ENCODE data around the gene COL28A1.
"Not testable (repeated sequence)": the region's sequence is repeated elsewhere in the genome, so short reads cannot be mapped to it uniquely, and the experiment has no call there.

The COL28A1 gene

GRCh38 chr7:7535691-7536090, at the start of gene COL28A1:
Gene COL28A1 (minus strand): TSS chr7:7535873. CDS start chr7:7532875, 2,998 bp downstream.
- no peak for DNase-seq

GRCh38 chr7:7584653-7585052, 49.0 kb upstream of the COL28A1 start:
- DNase-seq, result no peak

GRCh38 chr7:7583731-7584130, 48.1 kb upstream of the COL28A1 start:
- DNase-seq, result no peak

GRCh38 chr7:7582596-7582995, 46.9 kb upstream of the COL28A1 start:
- DNase-seq, result no peak

GRCh38 chr7:7581531-7582179, 46.0 kb upstream of the COL28A1 start:
- DNase-seq, result no peak

- no peak for DNase-seq
Observed at GRCh38 chr7:7579638-7580037, 44.0 kb upstream of the COL28A1 start.

GRCh38 chr7:7577888-7578287, 42.2 kb upstream of the COL28A1 start:
- DNase-seq, result no peak

GRCh38 chr7:7576344-7576743, 40.7 kb upstream of the COL28A1 start:
- no peak for DNase-seq

- no peak for DNase-seq
Observed at GRCh38 chr7:7573701-7574100, 38.0 kb upstream of the COL28A1 start.

GRCh38 chr7:7570584-7570983, 34.9 kb upstream of the COL28A1 start:
- DNase-seq, result no peak

- DNase-seq, result no peak
Observed at GRCh38 chr7:7569615-7570014, 33.9 kb upstream of the COL28A1 start.

- no peak for DNase-seq
Observed at GRCh38 chr7:7569081-7569527, 33.4 kb upstream of the COL28A1 start.

GRCh38 chr7:7568553-7568952, 32.9 kb upstream of the COL28A1 start:
- no peak for DNase-seq

- DNase-seq, result no peak
Observed at GRCh38 chr7:7567898-7568531, 32.3 kb upstream of the COL28A1 start.

- DNase-seq, result no peak
Observed at GRCh38 chr7:7566651-7567611, 31.3 kb upstream of the COL28A1 start, which contains the start of gene MIOS. Gene MIOS (plus strand): TSS chr7:7566884. CDS start chr7:7572476, 5,592 bp downstream.

GRCh38 chr7:7565746-7566650, 30.3 kb upstream of the COL28A1 start:
- no peak for DNase-seq

- no peak for DNase-seq
Observed at GRCh38 chr7:7565018-7565680, 29.5 kb upstream of the COL28A1 start.

- DNase-seq, result no peak
Observed at GRCh38 chr7:7564323-7564780, 28.7 kb upstream of the COL28A1 start.

- no peak for DNase-seq
Observed at GRCh38 chr7:7563813-7564212, 28.1 kb upstream of the COL28A1 start.

GRCh38 chr7:7563269-7563668, 27.6 kb upstream of the COL28A1 start:
- no peak for DNase-seq

GRCh38 chr7:7562736-7563135, 27.1 kb upstream of the COL28A1 start:
- DNase-seq, result no peak

- DNase-seq, result not testable (repeated sequence)
Observed at GRCh38 chr7:7561591-7561990, 25.9 kb upstream of the COL28A1 start.
